T-helper 9 cell (primary cell): ENCODE measurements around the gene PSMC6.
"Not testable (repeated sequence)": the region's sequence is repeated elsewhere in the genome, so short reads cannot be mapped to it uniquely, and the experiment has no call there.

Experiments
- DNase-seq: peaks from one replicate; pipeline ENCODE4 v3.0.0-alpha.2; 2020

The PSMC6 gene

GRCh38 chr14:52723514-52724359 is 16.7 kb downstream of the PSMC6 start:
- DNase-seq, result no peak

GRCh38 chr14:52724360-52724644 is 17.3 kb downstream of the PSMC6 start:
- no peak for DNase-seq

DNA sequence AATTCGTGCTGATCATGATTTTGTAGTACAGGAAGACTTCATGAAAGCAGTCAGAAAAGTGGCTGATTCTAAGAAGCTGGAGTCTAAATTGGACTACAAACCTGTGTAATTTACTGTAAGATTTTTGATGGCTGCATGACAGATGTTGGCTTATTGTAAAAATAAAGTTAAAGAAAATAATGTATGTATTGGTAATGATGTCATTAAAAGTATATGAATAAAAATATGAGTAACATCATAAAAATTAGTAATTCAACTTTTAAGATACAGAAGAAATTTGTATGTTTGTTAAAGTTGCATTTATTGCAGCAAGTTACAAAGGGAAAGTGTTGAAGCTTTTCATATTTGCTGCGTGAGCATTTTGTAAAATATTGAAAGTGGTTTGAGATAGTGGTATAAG is 20.5 kb downstream of the PSMC6 start:
- not testable (repeated sequence) for DNase-seq

DNA sequence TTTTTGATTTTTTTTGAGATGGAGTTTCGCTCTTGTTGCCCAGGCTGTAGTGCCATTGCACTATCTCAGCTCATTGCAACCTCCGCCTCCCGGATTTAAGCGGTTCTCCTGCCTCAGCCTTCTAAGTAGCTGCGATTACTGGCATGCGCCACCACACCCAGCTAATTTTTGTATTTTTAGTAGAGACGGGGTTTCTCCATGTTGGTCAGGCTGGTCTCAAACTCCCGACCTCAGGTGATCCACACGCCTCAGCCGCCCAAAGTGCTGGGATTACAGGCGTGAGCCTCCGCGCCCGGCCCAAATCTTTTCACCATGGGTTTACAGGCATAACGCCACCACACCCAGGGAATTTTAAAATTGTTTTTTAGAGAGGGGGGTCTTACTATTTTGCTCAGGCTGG is 22.0 kb downstream of the PSMC6 start:
- DNase-seq, result not testable (repeated sequence)

DNA sequence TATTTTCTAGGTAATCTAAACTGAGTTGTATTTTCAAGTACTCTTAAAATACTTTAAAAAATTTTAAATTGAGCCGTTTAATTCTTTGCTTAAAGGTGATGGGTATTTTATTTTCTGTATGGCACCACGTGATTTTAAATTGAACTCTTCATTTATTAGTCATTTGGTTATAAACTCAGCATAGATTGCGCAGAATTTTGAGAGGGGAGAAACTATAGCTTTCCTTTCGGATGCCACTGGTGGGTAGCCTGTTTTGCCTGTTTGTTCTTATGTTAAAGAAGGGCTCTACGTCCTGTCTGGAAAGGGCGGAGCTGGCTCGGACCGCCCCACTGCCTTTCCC is 22.6 kb downstream of the PSMC6 start:
- DNase-seq, result no peak

DNA sequence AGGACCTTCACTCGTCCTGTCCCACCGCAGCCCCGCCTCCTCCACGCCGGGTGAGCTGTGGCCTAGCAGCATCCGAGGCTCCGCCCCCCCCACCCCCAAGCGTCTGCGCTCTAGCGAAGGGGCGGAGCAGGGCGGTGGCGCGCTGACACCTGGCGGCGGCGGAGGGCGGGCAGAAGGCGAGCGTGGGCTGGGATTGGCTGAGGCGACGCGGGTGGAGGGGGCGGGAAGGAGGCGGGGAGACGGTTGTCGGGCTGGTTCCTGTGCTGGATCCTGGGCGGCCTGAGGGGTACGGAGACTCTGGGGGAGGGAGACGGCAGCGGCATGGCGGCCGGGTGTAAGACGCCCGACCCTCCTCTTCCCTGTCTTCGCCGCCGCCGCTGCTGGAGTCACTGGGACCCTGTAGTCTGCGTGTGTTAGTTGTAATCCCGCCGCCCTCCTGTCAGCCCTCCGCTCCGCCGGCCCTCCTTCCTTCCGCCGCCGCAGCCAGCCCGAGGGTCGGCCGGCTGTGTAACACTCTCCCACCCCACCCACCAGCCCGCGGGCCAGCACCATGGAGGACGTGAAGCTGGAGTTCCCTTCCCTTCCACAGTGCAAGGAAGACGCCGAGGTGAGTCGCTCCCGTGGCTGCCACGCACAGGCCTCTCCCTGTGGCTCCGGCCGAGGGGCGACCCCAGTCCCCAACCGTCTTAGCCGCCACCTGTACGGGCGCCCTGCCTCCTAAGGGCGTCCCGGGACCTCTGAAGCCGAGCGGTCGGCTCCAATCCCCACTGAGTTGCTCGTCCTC is 23.1 kb downstream of the PSMC6 start, which contains the start of gene STYX:
TSS of gene STYX (plus strand) at position 242 of the 784 bp plus-strand sequence. CDS start at position 551, 309 bp downstream.
- DNase-seq, result peak; percentile 96

DNA sequence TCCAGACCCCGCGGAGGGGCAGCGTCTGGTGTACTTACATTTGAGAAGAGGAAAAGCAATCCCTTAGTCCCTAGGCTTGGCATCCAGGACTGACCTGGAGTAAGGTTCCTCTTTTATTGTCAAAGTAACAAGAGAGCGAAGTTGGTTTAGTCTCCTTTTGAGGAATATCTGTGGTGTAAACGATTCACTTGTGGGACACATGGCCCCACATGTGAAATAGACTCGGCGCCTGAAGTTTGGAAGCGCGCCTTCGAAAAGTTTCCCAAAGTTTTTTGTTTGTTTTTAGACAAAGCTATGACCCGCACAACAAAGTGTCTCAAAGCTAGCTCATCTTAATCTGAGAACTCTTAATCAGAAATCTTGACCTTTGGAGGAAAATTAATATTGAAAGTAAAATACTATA is 23.7 kb downstream of the PSMC6 start:
- no peak for DNase-seq

GRCh38 chr14:52733824-52734223 is 26.8 kb downstream of the PSMC6 start:
- DNase-seq, result no peak

DNA sequence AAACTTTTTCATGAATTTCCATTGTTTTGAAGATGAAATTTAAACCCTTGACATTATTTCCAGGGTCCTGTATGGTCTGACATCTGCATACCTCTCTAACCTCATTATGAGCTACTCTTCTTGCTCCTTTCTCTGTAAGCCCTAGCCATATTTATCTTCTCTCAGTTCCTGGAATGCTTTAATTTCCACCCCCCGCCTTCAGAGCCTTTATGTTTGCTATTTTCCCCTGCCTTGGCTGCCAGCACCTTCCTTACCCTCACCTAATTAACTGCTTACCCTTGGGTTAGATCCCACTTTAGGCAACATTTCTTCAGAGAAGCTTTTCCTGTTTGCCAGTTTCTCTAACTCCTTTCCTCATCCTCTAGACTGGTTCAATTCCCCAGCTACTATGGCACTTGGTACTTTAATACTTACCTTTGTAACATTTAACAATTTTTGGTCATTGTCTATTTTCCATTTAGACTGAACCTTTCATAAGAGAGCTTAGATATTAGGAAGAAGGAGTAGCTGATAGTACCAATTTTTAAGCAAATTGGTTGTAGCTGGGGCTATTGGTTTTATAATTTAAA is 29.0 kb downstream of the PSMC6 start:
- DNase-seq, result no peak

DNA sequence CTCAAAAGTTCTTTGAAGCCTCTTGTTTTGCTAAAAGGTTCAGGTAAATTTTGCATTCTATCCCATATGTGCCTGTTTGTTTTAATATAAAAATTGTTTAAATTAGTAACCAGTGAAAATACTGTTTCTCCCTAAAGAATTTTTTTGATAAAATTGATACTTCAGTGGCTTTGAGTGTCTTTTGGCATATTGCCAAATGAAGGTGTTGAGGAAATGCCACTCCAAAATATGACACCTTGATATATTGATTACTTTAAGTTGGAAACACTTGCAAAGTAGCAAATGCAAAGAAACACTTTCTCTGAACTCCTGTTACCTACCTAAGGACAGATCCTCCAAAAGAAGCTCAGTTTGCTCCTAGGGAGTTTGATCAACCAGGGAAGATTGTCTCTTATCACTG is 31.4 kb downstream of the PSMC6 start:
- no peak for DNase-seq

GRCh38 chr14:52740751-52741150 is 33.8 kb downstream of the PSMC6 start:
- DNase-seq, result no peak

DNA sequence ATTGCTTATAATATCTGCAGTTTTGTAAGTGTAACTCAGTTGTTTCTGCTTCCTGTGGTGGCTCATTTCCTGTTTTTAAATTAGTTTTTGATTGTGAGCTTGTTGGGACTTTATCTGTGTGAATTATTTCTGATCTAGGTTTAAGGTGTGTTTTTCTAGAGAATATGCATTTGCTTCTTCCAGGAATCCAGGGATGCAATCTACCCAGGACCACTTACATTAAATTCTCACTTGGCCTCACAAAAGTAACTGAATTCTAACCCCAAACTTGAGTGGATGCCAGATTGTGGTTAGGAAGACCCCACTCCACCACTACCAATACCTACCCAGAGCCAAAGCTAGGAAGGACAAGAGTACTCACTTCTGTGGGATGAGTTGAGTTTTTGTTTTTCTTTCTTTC is 34.9 kb downstream of the PSMC6 start:
- DNase-seq, result no peak

DNA sequence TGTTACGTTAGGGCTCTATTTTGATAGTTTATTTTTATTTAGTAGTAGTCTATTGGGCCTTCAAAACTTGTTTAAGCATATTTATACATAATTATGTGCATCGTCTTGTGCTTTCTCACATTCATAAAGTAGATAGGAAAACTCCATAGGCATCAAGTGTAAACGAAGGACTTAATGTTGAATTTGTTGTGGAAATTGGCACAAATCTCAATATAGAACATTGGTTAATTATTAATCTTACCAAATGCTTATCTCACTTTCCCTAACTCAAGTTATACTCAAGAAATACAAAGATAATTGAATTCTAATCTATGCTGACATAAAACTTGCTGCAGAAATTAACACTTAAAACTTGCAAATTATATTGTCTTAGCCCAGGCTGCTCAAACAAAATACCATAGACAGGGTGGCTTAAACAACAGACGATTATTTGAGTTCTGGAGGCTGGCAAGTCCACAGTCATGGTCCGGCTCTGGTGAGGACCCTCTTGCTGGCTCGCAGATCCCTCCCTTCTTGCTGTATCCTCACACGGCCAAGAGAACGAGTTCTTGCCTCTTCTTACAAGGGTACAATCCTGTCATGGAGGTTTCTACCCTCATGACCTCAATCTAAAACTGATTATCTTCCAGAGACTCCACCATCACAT is 41.8 kb downstream of the PSMC6 start:
- no peak for DNase-seq

DNA sequence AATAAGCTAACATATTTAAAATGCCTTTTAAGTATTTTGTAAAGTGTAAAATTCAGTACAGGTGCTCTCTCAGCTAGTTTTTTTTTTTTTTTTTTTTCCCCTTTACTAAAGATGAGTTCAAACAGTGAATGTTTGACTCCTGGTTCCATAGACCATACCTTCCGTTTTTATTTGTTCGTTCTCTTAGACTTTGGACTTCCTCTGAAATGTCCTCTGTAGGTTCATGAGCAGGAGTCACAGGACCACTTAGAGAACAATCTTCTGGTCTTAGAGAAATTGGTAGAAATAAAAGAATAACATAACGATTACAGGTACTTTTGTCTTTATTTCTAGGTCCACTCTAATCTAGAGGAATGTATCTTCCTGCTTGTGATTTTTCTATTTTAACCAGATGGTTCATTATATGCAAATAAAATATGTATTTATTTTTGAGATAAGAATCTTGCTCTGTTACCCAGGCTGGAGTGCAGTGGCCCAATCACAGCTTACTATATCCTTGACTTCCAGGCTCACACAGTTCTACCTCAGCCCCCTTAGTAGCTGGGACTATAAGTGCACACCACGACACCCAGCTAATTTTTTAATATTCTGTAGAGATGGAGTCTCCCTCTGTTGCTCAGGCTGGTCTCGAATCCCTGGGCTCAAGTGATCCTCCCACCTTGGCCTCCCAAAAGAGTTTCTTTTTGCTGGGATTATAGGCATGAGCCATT is 48.8 kb downstream of the PSMC6 start:
- DNase-seq, result no peak

- no peak for DNase-seq
Measured at GRCh38 chr14:52759145-52759544, 52.1 kb downstream of the PSMC6 start.

DNA sequence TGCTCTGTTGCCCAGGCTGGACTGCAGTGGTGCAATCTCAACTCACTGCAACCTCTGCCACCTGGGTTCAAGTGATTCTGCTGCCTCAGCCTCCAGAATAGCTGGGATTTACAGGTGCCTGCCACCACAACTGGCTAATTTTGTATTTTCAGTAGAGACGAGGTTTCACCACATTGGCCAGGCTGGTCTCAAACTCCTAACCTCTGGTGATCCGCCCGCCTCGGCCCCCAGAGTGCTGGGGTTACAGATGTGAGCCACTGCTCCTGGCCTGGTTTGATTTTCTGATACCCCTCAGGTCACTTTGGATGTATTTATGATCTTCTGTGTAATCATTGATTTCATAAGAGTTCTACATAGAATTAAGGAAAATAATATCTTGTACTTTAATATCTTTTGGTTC is 55.9 kb downstream of the PSMC6 start:
- DNase-seq, result not testable (repeated sequence)

- DNase-seq, result no peak
Measured at GRCh38 chr14:52767058-52767833, 60.2 kb downstream of the PSMC6 start.

GRCh38 chr14:52769887-52770286 is 62.9 kb downstream of the PSMC6 start:
- no peak for DNase-seq

DNA sequence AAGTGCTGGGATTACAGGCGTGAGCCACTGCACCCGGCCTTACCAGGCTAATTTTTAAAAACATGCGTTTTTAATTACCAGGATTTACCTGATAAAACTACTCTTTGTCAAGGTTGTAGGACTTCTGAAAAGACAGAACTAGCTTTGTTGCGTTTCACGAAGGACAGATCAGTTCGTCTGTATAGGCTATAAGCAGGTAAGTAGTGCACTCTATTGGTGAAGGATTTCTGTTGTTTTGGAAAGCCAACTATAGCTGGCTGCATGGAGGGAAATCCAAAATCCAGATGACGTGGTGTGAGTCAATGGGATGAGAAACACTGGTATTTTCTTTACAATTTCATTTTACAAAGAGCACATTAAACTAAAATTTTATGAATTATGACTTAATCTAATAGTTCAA is 69.8 kb downstream of the PSMC6 start:
- DNase-seq, result no peak
